IMR-90 (cell line): ENCODE results near the gene NPLOC4. TPM values are rescaled to one million over a fixed set of nuclear protein-coding genes. Genes with fewer than 3 reads are reported as not detected.
"Not testable (repeated sequence)": the region's sequence is repeated elsewhere in the genome, so short reads cannot be mapped to it uniquely, and the experiment has no call there.

Experiments
- ATAC-seq: fragments of 200-7000 bp; cut with Tn5 transposase; 2 replicates; pipeline ENCODE4 v1.9.1; 2020; ENCODE audit warnings: low read depth, mild to moderate bottlenecking, moderate library complexity
- BruUV-seq: library from RNA; stranded (reverse); fragments of 400-500 nt; replicated peaks from 2 replicates; lab custom pipeline; 2021; lab: Mats Ljungman, UMichigan
- CTCF ChIA-PET: fragments of 300-600 bp; formaldehyde crosslinking; extraction: SDS; loops from one replicate; lab custom pipeline; 2021; ENCODE audit warnings: antibody characterized with exemption; lab: Yijun Ruan, JAX
- POLR2A ChIA-PET: fragments of 300-600 bp; sonication (Branson Sonifier 250); formaldehyde crosslinking; loops from one replicate; lab custom pipeline; 2022; ENCODE audit warnings: antibody characterized with exemption; ENCODE audit not compliant: unreplicated experiment; lab: Charles Lee
- DNase-seq: peaks from one replicate; pipeline ENCODE4 v3.0.0; 2013
- H2AFZ ChIP-seq: replicated peaks from 2 replicates; pipeline ENCODE3; 2013; ENCODE audit warnings: low read length, mild to moderate bottlenecking; ENCODE audit not compliant: poor library complexity
- H2AK5ac ChIP-seq: 2 replicates; pipeline ENCODE4 v1.6.1; 2013; ENCODE audit warnings: low read depth, low read length, inconsistent platforms
- H2AK9ac ChIP-seq: replicated peaks from 2 replicates; pipeline ENCODE3; 2013; ENCODE audit warnings: mild to moderate bottlenecking, low read depth, low read length, moderate library complexity; ENCODE audit not compliant: poor library complexity
- H2BK120ac ChIP-seq: 2 replicates; pipeline ENCODE4 v1.6.1; 2013; ENCODE audit warnings: low read depth, low read length, inconsistent platforms
- H2BK15ac ChIP-seq: 3 replicates; pipeline ENCODE4 v1.6.1; 2013; ENCODE audit warnings: low read depth, low read length, inconsistent platforms
- H2BK20ac ChIP-seq: 2 replicates; pipeline ENCODE4 v1.6.1; 2013; ENCODE audit warnings: low read depth, mild to moderate bottlenecking, inconsistent platforms, low read length, moderate library complexity
- H2BK5ac ChIP-seq: 2 replicates; pipeline ENCODE4 v1.6.1; 2013; ENCODE audit warnings: mild to moderate bottlenecking, low read depth, low read length, inconsistent platforms; ENCODE audit not compliant: poor library complexity, severe bottlenecking
- H3K14ac ChIP-seq: replicated peaks from 2 replicates; pipeline ENCODE4 v1.6.1; 2013; ENCODE audit warnings: low read depth, low read length, inconsistent platforms
- H3K18ac ChIP-seq: 2 replicates; pipeline ENCODE4 v1.6.1; 2013; ENCODE audit warnings: low read depth, low read length, control low read depth
- H3K23ac ChIP-seq: 2 replicates; pipeline ENCODE4 v1.6.1; 2013; ENCODE audit warnings: low read depth, low read length, inconsistent platforms
- H3K27ac ChIP-seq: 2 replicates; pipeline ENCODE4 v1.5.1; 2013; ENCODE audit warnings: mild to moderate bottlenecking, control low read depth, low read length; ENCODE audit not compliant: insufficient read depth
- H3K27me3 ChIP-seq: 2 replicates; pipeline ENCODE4 v1.6.1; 2013; ENCODE audit warnings: low read length; ENCODE audit not compliant: control insufficient read depth, insufficient read depth
- H3K36me3 ChIP-seq: 2 replicates; pipeline ENCODE4 v1.6.1; 2013; ENCODE audit warnings: low read length, mixed read lengths; ENCODE audit not compliant: control insufficient read depth, insufficient read depth
- H3K4ac ChIP-seq: 2 replicates; pipeline ENCODE4 v1.6.1; 2013; ENCODE audit warnings: low read depth, low read length, inconsistent platforms
- H3K4me1 ChIP-seq: 2 replicates; pipeline ENCODE4 v1.6.1; 2013; ENCODE audit warnings: low read length, mixed read lengths; ENCODE audit not compliant: control insufficient read depth, insufficient read depth
- H3K4me2 ChIP-seq: 2 replicates; pipeline ENCODE4 v1.6.1; 2013; ENCODE audit warnings: low read depth, mild to moderate bottlenecking, control low read depth, low read length, moderate library complexity
- H3K4me3 ChIP-seq: 2 replicates; pipeline ENCODE4 v1.5.1; 2013; ENCODE audit warnings: low read depth, mild to moderate bottlenecking, control low read depth, low read length, moderate library complexity; ENCODE audit not compliant: insufficient read depth
- H3K56ac ChIP-seq: 2 replicates; pipeline ENCODE4 v1.6.1; 2013; ENCODE audit warnings: low read length, inconsistent platforms; ENCODE audit not compliant: insufficient read depth; ENCODE audit errors: extremely low read depth
- H3K79me1 ChIP-seq, 2 experiments: 2 replicates each; pipeline ENCODE4 v1.6.1; 2013; ENCODE audit warnings: low read length in 2 of 2, inconsistent platforms in 1 of 2, low read depth in 1 of 2
- H3K9ac ChIP-seq: 2 replicates; pipeline ENCODE4 v1.6.1; 2013; ENCODE audit warnings: low read depth, low read length, control low read depth
- H3K9me1 ChIP-seq: 2 replicates; pipeline ENCODE4 v1.6.1; 2013; ENCODE audit warnings: low read length, inconsistent platforms; ENCODE audit not compliant: insufficient read depth
- H3K9me3 ChIP-seq: 2 replicates; pipeline ENCODE4 v1.6.1; 2013; ENCODE audit warnings: low read length; ENCODE audit not compliant: control insufficient read depth, insufficient read depth
- H4K20me1 ChIP-seq: 2 replicates; pipeline ENCODE4 v1.6.1; 2013; ENCODE audit warnings: low read length, inconsistent platforms; ENCODE audit not compliant: insufficient read depth
- H4K5ac ChIP-seq: 2 replicates; pipeline ENCODE4 v1.6.1; 2013; ENCODE audit warnings: mild to moderate bottlenecking, low read depth, low read length, control low read depth
- H4K8ac ChIP-seq, 2 experiments: 2 replicates each; pipeline ENCODE4 v1.6.1; 2013; ENCODE audit warnings: low read depth in 2 of 2, low read length in 2 of 2, control low read depth in 1 of 2, inconsistent platforms in 1 of 2
- H4K91ac ChIP-seq: 2 replicates; pipeline ENCODE4 v1.6.1; 2013; ENCODE audit warnings: low read depth, low read length, inconsistent platforms; ENCODE audit not compliant: insufficient read depth
- CTCF ChIP-seq: conservative IDR thresholded peaks from 2 replicates; pipeline ENCODE4 v1.5.1; 2012; ENCODE audit warnings: mild to moderate bottlenecking, low read depth, low read length, improper control_type of control experiment
- FOS ChIP-seq: fragments of 150-350 bp; IDR thresholded peaks from 2 replicates; pipeline ENCODE4 v1.6.1; 2016; ENCODE audit warnings: low read depth, low read length
- WGBS, 2 experiments: methylation state at CpG; one replicate each; pipeline versions ENCODE4 v1.1.5 to v1.1.7; 2013; ENCODE audit warnings: missing lambda C conversion rate in 2 of 2; ENCODE audit not compliant: insufficient read length in 1 of 2; ENCODE audit errors: extremely low coverage in 2 of 2; 5-methylcytosine and 5-hydroxymethylcytosine counted together
- dilution Hi-C: fragments of 300-500 bp; cut with HindIII; formaldehyde crosslinking; loops from one replicate; pipeline ENCODE4 v1.14.3; 2018; ENCODE audit warnings: low sequenced_read_pairs; ENCODE audit not compliant: unreplicated experiment
- in situ Hi-C: fragments of 300-500 bp; cut with MboI; formaldehyde crosslinking; loops from 3 replicates; pipeline ENCODE4 v1.14.3; 2019; ENCODE audit warnings: low sequenced_read_pairs, inconsistent platforms, mixed read lengths
- intact Hi-C: fragments of 100-400 bp; cut with micrococcal nuclease; formaldehyde crosslinking; loops from 2 replicates; pipeline ENCODE4 v1.10.0; 2022
- polyA plus RNA-seq, 3 experiments: library from polyadenylated mRNA; depleted of rRNA; stranded (reverse); fragments of >200 nt; gene quantifications; 2 replicates each; pipeline ENCODE4 v1.2.3, GENCODE V29; 2012; ENCODE audit warnings: low replicate concordance in 1 of 3
- total RNA-seq: library from RNA; depleted of rRNA; stranded (reverse); fragments of >200 nt; gene quantifications from 2 replicates; pipeline ENCODE4 v1.2.3, GENCODE V29; 2012

NPLOC4 gene
- total and polyA plus RNA-seq, 2 of the 4 experiments (the other 2 are of a cell fraction) = 70.4 to 78.3 TPM

GRCh38 chr17:81586096-81586495, 50.8 kb downstream of the NPLOC4 start:
- TF ChIP-seq FOS = no peak
- no peak for TF ChIP-seq CTCF
- Histone ChIP-seq H4K91ac (no peak overlapping the region), H3K4me1 (peaks cover 11% of the 10 kb centered on the region), H3K27ac (no peak overlapping the region), H2BK20ac (no peak overlapping the region), H3K4me3 (no peak overlapping the region), H2AK9ac (no peak overlapping the region), H3K4ac (no peak overlapping the region), H3K18ac (no peak overlapping the region), H4K20me1 (peaks cover 58% of the 10 kb centered on the region), H3K36me3 (peaks cover 54% of the 10 kb centered on the region), H3K27me3 (no peaks in the 10 kb centered on the region), H3K14ac (no peak overlapping the region), H2BK15ac (no peak overlapping the region), H3K9me3 (no peaks in the 10 kb centered on the region), H3K9ac (no peak overlapping the region), H2BK120ac (no peak overlapping the region), H3K4me2 (no peak overlapping the region), H4K5ac (no peak overlapping the region), H3K56ac (no peak overlapping the region), H2AFZ (no peak overlapping the region), H2BK5ac (no peak overlapping the region), H3K9me1 (peaks cover 23% of the 10 kb centered on the region), H3K23ac (no peak overlapping the region; the same call in 1 of the 2 replicates), H3K79me1 (peaks cover 25 to 65% of the 10 kb centered on the region in 2 experiments), H2AK5ac (no peak overlapping the region), H4K8ac (no peak overlapping the region)
- WGBS, 2 experiments = no CpG with 5 or more reads among the region's 4 CpGs
- in situ Hi-C loops (no loop called here), intact Hi-C loops (no loop called here), dilution Hi-C loops (no loop called here)
- CTCF ChIA-PET = no interaction called here
- no peak for ATAC-seq
- DNase-seq = no peak
- no TSS peak for BruUV-seq
- POLR2A ChIA-PET = no interaction called here

- H4K5ac ChIP-seq, H2BK120ac ChIP-seq, H3K9ac ChIP-seq, in situ Hi-C loops, H3K14ac ChIP-seq, H3K4me2 ChIP-seq, H2AK5ac ChIP-seq, H2BK20ac ChIP-seq, H2AK9ac ChIP-seq, H2AFZ ChIP-seq, dilution Hi-C loops, BruUV-seq, H4K8ac ChIP-seq, H3K23ac ChIP-seq, DNase-seq, H3K4ac ChIP-seq, H4K91ac ChIP-seq, H3K4me3 ChIP-seq, H3K56ac ChIP-seq, ATAC-seq, intact Hi-C loops, H2BK5ac ChIP-seq, H3K18ac ChIP-seq, H3K27me3 ChIP-seq, H3K27ac ChIP-seq, H2BK15ac ChIP-seq, H3K9me3 ChIP-seq: not testable (repeated sequence)
- H3K4me1 ChIP-seq = peaks cover 14% of the 10 kb centered on the region
- H3K36me3 ChIP-seq = peaks cover 49% of the 10 kb centered on the region
- H4K20me1 ChIP-seq = peaks cover 59% of the 10 kb centered on the region
- peaks cover 16 to 62% of the 10 kb centered on the region in 2 experiments for H3K79me1 ChIP-seq
- WGBS, 2 experiments = 94% methylated on average over 6 of the region's 14 CpGs; no CpG with 5 or more reads in 1 of the 2 experiments
- POLR2A ChIA-PET = interaction anchor here (0.5 kb wide), 1 partner anchor 70 kb away, joined by 3 read pairs; no protein-coding TSS in a partner anchor
- peaks cover 26% of the 10 kb centered on the region for H3K9me1 ChIP-seq
- CTCF ChIA-PET = interaction anchor here (1.4 kb wide), 1 partner anchor 10 kb away, joined by 3 read pairs; no protein-coding TSS in a partner anchor
Observed at GRCh38 chr17:81584771-81585170, 52.1 kb downstream of the NPLOC4 start.
